ENCODE data around the gene PCSK6. TPM values are rescaled to one million over a fixed set of nuclear protein-coding genes. Genes with fewer than 3 reads are reported as not detected.

Gene PCSK6
- total and polyA plus RNA-seq, 9 donors, result 3.8 to 26.0 (median 13.0) TPM

- H3K27me3 ChIP-seq, result no peaks in the 10 kb centered on the region
- H3K36me3 ChIP-seq, result no peaks in the 10 kb centered on the region
- intact Hi-C loops (cut with DNase I), result no loop called here
- no peak for TF ChIP-seq CTCF (IDR thresholded peaks at IDR 0.05)
- no peak for TF ChIP-seq POLR2A (IDR thresholded peaks at IDR 0.05)
- no peak for TF ChIP-seq EP300 (IDR thresholded peaks at IDR 0.05)
- peaks cover 14% of the 10 kb centered on the region for H3K4me1 ChIP-seq (ENCODE audit: insufficient read depth)
- H3K4me3 ChIP-seq, result no peak overlapping the region
- H3K27ac ChIP-seq, result peak overlapping the region in 1 of 2 donors; percentile 41
- no peaks in the 10 kb centered on the region for H3K9me3 ChIP-seq
- 43 to 74% (median 56%) methylated on average over 4 of the region's 4 CpGs for WGBS, 3 donors
- no peak for DNase-seq
These were observed 39.4 kb upstream of the PCSK6 start for GRCh38 chr15:101528917-101529299.

GRCh38 chr15:101528108-101528916 lies 38.8 kb upstream of the PCSK6 start:
- Histone ChIP-seq H3K27ac (peak overlapping the region in 1 of 2 donors; percentile 41), H3K4me1 (ENCODE audit: insufficient read depth) (peaks cover 14% of the 10 kb centered on the region), H3K4me3 (no peak overlapping the region), H3K36me3 (no peaks in the 10 kb centered on the region), H3K27me3 (no peaks in the 10 kb centered on the region), H3K9me3 (no peaks in the 10 kb centered on the region)
- 11 to 15% (median 11%) methylated on average over 18 of the region's 18 CpGs for WGBS, 3 donors
- no peak for TF ChIP-seq POLR2A (IDR thresholded peaks at IDR 0.05)
- TF ChIP-seq CTCF (IDR thresholded peaks at IDR 0.05), result no peak
- no peak for TF ChIP-seq EP300 (IDR thresholded peaks at IDR 0.05)
- intact Hi-C loops (cut with DNase I), result no loop called here
- peak; percentile 56 to 74 (median 68) for DNase-seq

GRCh38 chr15:101526890-101527289 lies 37.4 kb upstream of the PCSK6 start:
- intact Hi-C loops (cut with DNase I), result no loop called here
- no peak for DNase-seq
- no peaks in the 10 kb centered on the region for H3K27me3 ChIP-seq
- peaks cover 14% of the 10 kb centered on the region for H3K4me1 ChIP-seq (ENCODE audit: insufficient read depth)
- TF ChIP-seq CTCF (IDR thresholded peaks at IDR 0.05), result no peak
- no peak for TF ChIP-seq EP300 (IDR thresholded peaks at IDR 0.05)
- TF ChIP-seq POLR2A (IDR thresholded peaks at IDR 0.05), result no peak
- H3K4me3 ChIP-seq, result no peak overlapping the region
- no peak overlapping the region for H3K27ac ChIP-seq
- no peaks in the 10 kb centered on the region for H3K36me3 ChIP-seq
- H3K9me3 ChIP-seq, result no peaks in the 10 kb centered on the region
- WGBS, 3 donors, result 56 to 68% (median 57%) methylated on average over 7 of the region's 7 CpGs

- DNase-seq, result no peak
- Histone ChIP-seq H3K4me3 (no peak overlapping the region), H3K36me3 (no peaks in the 10 kb centered on the region), H3K4me1 (ENCODE audit: insufficient read depth) (peaks cover 14% of the 10 kb centered on the region), H3K27ac (no peak overlapping the region), H3K27me3 (no peaks in the 10 kb centered on the region), H3K9me3 (no peaks in the 10 kb centered on the region)
- intact Hi-C loops (cut with DNase I), result no loop called here
- TF ChIP-seq POLR2A (IDR thresholded peaks at IDR 0.05) (no peak), CTCF (IDR thresholded peaks at IDR 0.05) (no peak), EP300 (IDR thresholded peaks at IDR 0.05) (no peak)
- WGBS, 3 donors, result 77 to 89% (median 83%) methylated on average over 13 of the region's 13 CpGs
These were observed 36.9 kb upstream of the PCSK6 start for GRCh38 chr15:101526442-101526841.
